HG02884 (cell line): ENCODE measurements around the gene DCUN1D3.
"Not testable (repeated sequence)": the region's sequence is repeated elsewhere in the genome, so short reads cannot be mapped to it uniquely, and the experiment has no call there.

Experiments used
- ATAC-seq: cut with Tn5 transposase; IDR thresholded peaks from one replicate; pipeline ENCODE4 v1.9.1; 2021; ENCODE audit warnings: mild to moderate bottlenecking, moderate library complexity; ENCODE audit not compliant: unreplicated experiment

Gene DCUN1D3, protein sequence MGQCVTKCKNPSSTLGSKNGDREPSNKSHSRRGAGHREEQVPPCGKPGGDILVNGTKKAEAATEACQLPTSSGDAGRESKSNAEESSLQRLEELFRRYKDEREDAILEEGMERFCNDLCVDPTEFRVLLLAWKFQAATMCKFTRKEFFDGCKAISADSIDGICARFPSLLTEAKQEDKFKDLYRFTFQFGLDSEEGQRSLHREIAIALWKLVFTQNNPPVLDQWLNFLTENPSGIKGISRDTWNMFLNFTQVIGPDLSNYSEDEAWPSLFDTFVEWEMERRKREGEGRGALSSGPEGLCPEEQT

DNA sequence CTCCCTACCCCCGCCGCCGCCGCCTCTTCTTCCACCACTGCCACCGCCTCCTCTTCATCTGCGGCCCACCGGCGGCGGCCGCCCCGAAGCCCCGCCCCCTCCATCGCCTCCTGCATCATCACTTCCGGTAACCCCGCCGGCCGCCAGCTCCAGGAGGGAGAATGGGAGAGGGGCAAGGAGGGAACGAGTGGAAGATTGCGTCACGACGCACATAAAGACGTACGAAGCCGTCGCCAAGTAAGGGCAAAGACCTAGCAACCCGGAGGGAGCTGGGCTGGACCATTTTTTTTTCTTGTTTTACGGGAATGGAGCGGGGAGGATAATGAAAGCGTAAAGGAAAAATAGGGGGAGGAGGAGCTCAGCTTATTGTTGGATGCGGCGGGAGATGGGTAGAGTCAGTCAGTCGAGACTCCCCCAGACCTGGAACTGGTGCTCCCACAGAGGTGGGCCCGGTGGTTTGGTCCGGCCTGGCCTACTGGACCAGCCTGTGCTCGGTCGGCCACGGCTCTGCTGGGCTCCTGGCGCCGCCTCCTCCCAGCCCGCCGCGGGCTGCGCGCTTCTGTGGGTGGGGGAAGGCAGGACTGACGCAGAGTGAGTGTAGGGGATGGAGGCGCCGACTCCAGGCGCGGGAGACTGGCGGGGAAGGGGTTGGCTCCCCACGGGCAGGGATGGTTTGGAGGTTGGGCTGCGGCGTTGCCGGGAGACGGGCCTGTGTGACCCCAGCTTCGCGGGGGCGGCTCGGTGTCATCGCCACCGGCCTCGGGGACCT lies at the start of gene DCUN1D3, which contains the start of gene LYRM1:
DCUN1D3 (minus strand) TSS at position 60 of the 769 bp plus-strand sequence. CDS start 37,820 bp downstream, outside the sequence.
LYRM1 (plus strand) TSS at position 473 of the 769 bp plus-strand sequence. CDS start 14,785 bp downstream, outside the sequence.
- peak; percentile 77 for ATAC-seq

DNA sequence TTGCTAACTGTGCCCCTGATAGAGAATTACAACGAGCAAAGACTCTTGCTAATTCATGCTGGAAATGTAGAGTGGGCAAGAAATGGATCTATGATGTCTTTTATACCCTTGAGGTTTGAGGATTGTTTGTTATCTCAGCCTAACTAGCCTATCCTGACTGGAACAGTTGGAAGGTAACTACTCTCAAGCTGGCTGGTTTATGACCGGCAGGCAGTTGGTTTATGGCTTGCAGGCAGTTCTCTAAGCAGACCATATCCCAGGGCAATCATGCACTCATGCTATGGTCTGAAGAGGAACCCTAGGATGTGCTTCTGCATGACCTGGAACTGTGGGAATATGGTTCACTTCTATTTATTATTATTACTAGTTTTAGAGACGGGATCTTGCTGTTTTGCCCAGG lies 49.5 kb upstream of the DCUN1D3 start:
- ATAC-seq = no peak

DNA sequence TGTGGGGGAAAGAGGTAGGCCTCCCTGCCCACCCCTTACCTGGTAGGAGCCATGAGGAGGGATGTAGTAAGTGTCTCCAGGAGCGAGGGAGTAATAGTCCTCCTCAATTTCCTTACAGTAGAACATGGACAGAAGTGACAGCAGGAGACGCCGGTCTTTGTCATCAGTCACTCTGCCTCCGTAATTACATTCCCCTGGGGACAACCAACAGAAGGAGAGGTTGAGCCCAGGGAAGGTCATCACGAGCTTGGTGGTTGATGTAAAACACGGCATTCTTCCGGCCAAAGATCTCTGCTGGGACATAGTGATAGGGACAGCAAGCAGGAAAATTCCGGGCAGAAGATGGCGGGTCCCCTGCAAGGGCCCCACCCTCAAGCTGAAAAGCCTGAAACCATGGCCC lies 48.3 kb upstream of the DCUN1D3 start:
- no peak for ATAC-seq

DNA sequence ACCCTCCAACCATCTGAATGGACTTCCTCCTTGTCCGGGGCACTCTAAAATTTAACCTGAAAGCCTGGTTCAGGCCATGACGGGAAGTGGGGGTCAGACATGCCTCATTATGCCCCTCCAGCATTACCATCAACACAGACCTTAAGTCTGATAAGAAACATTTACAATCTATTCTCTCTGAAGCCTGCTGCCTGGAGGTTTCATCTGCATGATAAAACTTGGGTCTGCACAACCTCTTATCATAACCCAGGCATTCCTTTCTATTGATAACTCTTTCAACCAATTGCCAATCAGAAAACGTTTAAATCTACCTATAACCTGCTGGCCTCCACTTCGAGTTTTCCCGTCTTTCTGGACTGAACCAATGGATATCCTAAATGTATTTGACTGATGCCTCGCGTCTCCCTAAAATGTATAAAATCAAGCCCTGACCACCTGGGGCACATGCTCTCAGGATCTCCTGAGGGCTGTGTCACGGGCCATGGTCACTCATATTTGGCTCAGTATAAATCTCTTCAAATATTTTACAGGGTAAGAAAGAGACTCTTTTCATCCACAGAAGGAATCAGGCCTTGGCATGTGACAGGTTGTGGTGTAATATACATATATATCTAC lies 46.0 kb upstream of the DCUN1D3 start:
- no peak for ATAC-seq

DNA sequence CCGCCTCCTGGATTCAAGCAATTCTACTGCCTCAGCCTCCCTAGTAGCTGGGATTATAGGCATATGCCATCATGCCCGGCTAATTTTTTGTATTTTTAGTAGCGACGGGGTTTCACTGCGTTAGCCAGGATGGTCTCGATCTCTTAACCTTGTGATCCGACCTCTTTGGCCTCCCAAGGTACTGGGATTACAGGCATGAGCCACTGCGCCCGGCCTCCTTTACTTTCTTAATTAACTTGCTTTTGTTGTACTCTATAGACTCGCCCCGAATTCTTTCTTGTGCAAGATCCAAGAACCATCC lies 45.4 kb upstream of the DCUN1D3 start:
- ATAC-seq = not testable (repeated sequence)

DNA sequence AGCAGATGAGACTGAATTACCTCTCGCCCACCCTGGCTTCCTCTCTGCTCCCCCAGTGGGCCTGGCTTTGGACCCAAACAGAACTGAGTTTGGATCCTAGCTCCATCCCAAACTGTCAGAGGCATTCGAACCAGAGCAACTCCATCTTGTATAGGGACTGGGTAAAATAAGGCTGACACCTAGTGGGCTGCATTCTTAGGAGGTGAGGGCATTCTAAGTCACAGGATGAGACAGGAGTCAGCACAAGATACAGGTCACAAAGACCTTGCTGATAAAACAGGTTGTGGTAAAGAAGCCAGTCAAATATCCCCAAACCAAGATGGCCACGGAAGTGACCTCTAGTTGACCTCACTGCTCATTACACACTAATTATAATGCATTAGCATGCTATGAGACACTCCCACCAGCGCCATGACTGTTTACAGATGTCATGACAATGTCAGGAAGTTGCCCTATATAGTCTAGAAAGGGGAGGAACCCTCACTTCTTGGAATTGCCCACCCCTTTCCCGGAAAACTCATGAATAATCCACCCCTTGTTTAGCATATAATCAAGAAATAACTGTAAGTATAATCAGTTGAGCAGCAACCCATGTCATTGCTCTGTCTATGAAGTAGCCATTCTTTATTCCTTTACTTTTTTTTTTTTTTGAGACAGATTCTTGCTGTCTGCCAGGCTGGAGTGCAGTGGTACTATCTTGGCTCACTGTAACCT lies 44.9 kb upstream of the DCUN1D3 start:
- no peak for ATAC-seq

DNA sequence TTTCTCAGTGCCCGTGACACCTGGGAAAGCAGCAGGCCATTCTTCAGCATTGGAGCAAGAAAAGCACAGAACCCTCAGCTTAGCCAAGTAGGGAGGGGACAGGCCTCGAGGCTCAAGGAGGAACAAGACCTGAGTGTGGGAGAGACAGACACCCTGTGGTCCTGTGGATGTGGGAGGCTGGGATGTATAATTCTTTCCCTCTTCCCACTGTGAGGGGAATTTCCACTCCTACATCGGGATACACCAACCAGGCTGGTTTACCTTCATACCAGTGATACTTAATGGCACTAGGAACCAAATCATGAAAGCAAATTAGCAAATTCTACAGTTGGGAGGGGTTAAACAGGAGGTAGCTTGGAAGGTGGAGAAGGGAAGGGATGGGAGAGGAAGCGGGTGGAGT lies 42.1 kb upstream of the DCUN1D3 start:
- no peak for ATAC-seq

DNA sequence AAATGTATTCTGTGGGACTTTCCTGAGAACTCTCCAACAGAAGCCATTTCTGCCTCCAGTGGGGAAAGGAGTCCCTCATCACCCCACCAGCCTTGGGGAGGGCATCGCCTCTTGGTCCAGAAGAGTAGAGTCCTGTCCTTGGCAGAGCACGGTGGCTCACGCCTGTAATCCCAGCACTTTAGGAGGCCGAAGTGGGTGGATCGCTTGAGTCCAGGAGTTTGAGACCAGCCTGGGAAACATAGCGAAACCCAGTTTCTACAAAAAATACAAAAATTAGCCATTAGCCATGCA lies 41.4 kb upstream of the DCUN1D3 start:
- no peak for ATAC-seq

DNA sequence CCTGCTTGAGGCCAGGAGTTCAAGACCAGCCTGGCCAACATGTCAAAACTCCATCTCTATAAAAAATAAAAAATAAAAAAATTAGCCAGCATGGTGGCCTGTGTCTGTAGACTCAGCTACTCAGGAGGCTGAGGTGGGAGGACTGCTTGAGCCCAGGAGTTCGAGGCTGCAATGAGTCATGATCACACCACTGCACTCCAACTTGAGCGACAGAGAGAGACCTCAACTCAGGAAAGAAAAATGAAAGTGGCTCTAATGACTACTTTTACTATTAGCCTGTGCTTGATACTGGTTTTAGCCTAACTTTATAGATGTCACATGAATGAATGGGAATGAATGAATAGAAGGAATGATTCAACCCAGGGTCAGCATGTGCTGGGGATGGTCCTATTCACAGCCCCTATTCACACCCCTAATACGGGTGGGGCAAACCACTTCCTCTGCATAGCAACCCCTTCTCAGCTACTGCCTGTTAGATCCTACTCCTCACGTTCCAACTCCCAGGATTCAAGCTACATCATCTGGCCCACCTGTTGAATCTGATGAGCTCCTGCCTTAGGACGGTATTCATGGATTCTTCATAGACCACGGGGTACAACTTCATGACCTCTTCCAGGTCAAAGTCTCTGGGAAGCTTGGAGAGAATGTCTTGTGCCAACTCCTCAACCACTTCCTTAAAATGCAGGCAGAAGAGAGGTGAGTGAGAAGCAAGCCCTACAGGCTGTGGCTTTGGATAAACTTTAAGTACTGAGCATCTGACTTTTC lies 40.9 kb upstream of the DCUN1D3 start:
- ATAC-seq = no peak

DNA sequence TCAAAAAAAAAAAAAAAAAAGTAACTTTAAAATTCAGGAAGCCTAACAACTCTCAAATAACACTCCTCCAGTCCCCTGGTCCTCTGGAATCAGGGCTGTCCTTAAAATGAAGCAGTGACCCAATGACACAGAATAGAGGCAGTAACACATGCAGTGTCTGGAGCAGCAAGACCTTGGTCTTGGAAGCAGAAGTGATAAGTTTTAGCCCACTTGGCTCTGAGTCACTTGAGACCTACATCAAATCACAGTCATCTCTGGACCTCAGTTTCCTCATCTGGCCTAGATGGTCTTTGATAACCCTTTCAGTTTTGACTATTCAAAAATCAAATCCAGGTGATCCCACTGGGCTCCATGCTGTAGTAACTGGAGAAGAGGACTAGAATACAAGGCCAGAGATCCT lies 39.5 kb upstream of the DCUN1D3 start:
- no peak for ATAC-seq

DNA sequence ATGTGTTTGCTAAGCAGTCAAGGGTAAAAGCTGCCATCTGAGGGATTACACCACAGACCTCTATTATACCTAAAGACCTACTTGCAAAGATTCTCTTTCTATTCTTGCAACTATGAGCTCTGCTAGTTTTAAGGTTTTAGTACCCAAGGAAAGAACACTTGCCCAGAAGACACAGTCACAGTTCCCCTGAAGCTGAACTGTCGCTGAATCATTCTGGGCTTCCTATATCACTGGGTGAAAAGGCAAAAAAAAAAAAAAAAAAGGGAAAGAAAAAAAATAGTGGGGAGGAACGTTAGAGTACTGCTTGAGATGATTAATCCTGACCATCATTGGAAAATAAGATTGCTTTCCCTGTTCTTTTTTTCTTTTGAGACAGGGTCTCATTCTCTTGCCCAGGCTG lies 38.3 kb upstream of the DCUN1D3 start:
- ATAC-seq = no peak

DNA sequence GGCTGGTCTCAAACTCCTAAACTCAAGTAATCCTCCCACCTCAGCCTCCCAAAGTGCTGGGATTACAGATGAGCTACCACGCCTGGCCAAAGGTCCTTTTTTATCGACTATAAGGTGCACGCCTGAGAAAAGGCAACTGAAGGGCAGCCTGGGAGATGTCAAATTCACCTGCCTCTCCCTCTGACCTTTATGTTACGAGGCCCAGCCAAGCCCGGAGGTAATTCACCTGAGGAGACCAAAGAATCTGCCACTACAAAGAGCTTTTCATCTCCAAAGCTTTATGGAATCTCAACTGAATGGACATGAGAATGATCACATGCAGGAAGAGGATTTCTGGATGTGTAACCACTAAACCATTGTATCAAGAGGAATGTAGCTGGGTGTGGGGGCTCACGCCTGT lies 37.6 kb upstream of the DCUN1D3 start:
- ATAC-seq = no peak

DNA sequence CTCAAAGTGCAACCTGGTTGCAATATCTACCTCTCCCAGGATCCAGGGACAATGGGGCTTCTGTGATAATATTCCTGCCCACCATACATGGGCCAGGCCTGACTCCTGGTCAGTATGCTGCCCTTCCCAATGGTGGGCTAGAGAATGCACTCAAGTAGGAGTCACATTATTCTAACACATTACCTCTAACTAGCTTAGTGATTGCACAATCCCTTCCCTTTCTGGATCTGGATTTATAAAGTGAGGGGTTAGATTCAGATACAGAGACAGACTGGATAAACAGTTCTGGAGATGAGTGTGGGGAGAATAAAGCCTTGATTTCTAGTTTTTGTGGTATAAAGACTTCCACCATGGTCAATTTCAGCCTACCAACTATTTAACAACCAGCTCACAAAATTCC lies 33.4 kb upstream of the DCUN1D3 start:
- no peak for ATAC-seq

DNA sequence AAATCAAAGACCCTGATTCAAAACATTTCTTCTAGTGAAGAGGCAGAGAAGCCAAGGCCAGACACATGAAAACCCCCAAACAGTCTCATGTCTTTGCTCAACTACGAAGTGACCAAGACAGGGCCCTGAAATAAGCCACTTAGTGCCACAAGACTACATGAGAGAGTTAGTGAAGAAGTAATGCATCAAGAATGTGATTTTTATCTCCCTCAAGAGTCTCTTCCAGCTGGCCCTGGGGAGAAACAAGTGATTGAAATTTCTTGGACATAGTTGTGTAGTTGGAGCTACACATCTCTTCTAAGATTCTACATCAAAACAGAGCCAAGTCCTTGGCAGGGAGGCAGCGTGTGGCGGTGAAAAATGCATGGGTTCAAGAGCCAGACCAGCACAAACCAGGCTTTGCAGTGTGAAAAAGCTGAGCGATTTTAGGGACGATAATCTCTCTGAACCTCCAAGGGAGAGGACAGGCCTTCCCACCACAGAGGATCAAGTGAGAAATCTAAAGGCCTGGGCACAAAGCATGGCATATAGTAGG lies 31.0 kb upstream of the DCUN1D3 start:
- ATAC-seq = no peak

DNA sequence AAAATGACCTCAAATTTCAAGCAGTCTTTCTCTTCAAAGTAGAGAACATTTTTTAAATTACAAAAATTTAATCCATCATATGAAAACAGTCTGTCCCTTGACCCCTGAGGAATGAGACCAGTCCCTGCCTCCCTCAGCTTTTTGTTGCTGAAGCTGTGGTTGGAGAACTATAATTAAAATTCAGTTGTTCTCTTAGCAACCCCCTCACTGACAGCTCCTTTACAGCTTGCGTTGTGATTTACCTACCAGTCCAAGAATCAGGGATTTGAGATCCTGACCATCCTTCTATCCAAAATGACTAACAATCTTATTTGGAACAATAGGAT lies 30.2 kb upstream of the DCUN1D3 start:
- no peak for ATAC-seq

DNA sequence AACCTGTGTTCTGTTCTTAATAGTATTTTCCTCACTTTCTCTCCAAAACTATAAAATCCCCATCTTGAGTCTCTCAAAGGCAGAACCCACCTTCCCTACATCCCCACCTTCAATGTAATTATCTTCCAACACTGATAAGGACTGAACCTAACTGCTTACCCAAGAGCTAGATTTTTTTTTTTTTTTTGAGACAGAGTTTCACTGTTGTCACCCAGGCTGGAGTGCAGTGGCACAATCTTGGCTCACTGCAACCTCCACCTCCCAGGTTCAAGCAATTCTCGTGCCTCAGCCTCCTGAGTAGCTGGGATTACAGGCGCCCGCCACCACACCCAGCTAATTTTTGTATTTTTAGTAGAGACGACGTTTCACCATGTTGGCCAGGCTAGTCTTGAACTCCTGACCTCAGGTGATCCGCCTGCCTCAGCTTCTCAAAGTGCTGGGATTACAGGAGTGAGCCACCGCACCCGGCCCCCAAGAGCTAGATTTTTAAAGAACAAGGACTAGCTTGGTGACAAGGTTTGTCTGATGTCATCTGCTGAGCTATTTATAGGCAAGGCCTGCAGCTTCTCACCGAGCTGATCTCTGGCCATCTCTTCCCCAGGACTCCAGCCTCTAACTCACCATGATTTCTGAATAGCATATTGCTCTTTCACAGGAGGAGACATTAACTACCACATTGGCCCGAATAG lies 29.7 kb upstream of the DCUN1D3 start:
- ATAC-seq = not testable (repeated sequence)

DNA sequence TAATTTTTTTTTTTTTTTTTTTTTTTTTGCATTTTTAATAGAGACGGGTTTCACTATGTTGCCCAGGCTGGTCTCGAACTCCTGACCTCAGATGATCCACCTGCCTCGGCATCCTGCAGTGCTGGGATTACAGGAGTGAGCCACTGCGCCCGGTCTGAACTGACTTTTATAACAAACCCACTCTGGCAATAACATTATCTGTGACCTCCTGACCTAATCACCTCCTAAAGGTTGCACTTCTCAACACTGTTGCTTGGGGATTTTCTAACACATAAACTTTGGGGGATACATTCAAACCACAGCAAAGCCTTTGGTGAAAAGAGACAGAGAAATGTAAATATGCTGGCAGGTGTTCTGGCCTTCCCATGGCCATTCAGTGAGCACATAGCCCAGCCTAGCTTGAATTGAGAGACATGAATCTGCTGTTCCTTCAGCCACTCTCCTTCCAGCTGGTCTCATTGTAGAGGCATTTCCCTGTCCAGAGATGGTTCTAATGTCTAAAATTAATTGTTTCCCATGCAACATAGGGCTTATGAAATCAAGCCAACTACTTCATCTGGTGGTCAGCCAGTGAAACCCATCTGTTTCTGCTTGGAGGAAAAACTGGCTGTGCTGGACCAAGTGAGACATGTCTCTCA lies 28.7 kb upstream of the DCUN1D3 start:
- no peak for ATAC-seq

DNA sequence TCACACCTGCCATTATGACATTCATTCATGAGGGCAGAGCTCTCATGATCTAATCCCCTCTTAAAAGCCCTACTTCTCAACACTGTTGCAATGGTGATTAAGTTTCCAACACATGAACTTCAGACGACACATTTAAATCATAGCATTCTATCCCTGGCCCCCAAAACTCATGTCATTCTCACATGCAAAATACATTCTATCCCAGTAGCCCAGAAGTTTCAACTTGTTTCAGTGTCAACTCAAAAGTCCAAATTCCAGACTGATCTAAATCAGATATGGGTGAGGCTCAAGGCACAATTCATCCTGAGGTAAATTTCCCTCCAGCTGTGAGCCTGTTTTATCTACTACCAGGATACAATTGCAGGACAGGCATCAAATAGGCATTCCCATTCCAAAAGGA lies 25.6 kb upstream of the DCUN1D3 start:
- ATAC-seq = no peak

DNA sequence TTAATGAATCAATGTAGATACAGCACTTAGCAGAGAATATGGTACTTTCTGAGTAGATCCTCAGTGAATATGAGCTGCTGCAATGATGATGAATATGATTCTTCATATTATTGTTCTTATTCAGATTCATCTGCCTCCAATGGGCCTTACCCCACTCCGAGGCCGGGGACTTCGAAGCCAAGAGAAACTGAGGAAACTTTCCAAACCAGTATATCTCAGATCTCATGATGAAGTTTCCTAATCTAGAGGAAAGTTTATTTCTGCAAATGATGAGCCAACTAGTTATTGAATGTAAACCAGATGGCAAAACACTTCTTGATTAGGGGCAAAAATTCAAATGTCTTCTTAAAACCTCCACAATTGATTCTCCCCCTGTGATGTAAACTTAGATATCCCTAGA lies 23.7 kb upstream of the DCUN1D3 start:
- ATAC-seq = no peak

DNA sequence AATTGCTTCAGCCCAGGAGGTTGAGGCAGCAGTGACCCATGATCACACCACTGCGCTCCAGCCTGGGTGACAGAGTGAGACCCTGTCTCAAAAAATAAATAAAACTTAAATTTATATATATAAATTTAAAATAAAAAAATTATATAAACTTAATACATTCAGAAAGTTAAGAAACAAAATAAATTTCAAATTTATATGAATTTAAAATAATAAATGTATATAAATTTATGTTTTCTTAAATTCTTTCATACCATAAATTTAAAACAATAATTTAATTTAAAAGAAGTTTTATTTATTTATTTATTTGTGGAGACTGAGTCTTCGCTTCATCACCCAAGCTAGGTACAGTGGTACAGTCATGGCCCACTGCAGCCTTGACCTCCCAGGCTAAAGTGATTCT lies 20.6 kb upstream of the DCUN1D3 start:
- ATAC-seq = no peak
